ENCODE measurements around the gene ANP32E.
A peak's percentile ranks its signal among the peaks of the same experiment; 100 is the strongest.

The ANP32E gene

DNA sequence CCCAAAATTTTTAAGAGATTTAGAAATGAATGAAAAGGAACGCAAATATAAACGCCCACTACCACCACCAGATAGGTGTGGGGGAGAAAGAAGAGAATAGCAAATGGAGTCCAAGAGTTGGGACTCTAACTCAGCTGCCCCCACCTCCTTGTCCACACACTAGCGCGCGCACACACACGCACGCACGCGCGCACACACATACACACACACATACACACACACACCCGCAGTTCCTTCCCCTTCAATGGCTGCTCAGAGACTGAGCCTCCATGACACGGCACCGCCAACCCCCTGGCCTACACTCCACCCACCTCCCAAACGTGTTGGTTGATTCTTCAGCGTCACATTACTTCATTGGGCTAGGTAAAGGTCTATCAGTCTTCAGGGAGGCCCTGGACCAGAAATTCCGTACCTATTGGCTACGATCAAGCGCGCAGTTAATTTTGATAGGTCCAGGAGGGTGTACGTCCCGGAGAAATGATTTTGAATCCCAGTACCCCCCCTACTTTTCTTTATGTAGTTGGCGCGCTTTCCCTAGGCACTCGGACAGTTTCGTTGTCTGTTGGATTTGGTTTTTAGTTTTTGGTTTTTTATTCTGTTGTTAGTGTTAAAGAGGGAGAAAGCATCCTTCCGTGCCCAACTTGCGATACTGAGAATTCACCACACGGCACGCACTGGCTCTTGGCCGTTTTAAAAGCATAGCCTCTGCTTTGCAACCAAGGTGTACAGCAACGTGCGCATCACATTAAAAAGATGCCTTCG, at the start of gene ANP32E:
Gene ANP32E, minus strand, starts transcription at position 261 of the 762 bp plus-strand sequence. CDS start 326 bp downstream, outside the sequence.
- peak; percentile 100 for DNase-seq

- DNase-seq, result no peak
Observed at GRCh38 chr1:150283260-150283659, 47.3 kb upstream of the ANP32E start.

DNA sequence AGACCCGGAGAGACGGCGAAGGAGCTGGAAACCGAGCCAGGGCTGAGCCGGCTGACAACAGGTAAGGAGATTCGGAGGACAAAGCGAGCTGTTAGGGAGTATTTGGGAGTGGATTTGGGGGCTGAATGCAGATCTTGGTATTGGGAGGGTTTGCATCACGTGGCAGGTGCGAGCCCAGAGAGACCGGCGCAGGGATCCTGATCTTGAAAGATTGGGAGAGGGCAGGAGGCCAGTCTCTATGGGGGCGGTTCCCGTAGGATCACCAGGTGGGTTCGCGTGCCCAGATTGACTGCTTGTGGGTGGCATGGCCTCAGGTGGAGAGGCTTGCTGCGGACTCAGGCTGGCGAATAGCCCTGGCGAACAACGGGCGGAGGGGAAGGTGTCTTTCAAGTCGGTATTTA, 46.6 kb upstream of the ANP32E start:
- DNase-seq, result peak; percentile 92

DNA sequence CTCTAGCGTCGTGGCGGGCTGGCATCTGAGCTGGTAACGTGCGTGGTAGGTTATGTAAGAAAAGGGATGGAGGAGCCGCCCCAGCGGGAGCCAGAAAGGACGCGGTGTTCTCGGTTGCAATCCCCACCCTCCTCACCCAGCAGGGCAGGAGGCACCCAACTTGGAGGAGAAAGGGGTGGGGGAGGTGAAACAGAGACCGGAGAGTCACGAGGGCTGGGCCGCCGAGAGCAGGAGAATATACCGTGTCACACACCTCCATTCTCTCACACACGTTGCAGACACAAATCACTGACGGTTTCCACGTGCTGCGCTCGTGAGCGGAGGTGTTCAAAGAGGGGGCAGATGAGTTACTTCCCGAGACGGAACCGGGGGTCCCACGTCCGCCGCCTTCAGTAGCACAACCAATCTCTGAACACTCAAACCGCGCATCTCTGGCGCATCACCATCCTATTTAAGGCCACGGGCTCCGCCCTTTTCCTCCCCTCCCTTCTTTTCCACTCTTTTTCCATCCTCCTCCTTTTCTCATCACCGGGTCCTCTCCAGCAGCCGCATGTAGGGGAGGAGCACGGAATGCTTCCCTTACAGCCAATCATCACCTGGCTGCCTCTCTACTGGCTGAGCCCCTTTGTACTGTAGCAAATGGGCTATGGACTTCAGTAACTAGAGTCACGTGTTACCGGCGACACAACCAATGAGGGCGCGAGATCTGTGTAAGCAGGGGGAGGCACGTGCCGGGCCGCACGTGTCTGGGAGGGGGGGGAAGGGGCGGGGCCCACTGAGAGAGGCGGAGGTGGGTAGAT, 46.0 kb upstream of the ANP32E start, which contains the start of gene CIART:
Gene CIART, plus strand, starts transcription at position 797 of the 800 bp plus-strand sequence. CDS start 714 bp downstream, outside the sequence.
- DNase-seq, result peak; percentile 100

GRCh38 chr1:150281221-150281757, 45.4 kb upstream of the ANP32E start:
- peak; percentile 87 for DNase-seq

- peak; percentile 25 for DNase-seq
Observed at GRCh38 chr1:150280138-150280707, 44.3 kb upstream of the ANP32E start.

GRCh38 chr1:150273311-150273710, 37.4 kb upstream of the ANP32E start:
- DNase-seq, result no peak

- DNase-seq, result no peak
Observed at GRCh38 chr1:150271291-150271959, 35.5 kb upstream of the ANP32E start.

GRCh38 chr1:150269451-150269850, 33.5 kb upstream of the ANP32E start:
- no peak for DNase-seq

- peak; percentile 99 for DNase-seq
Observed at GRCh38 chr1:150268705-150269403, 32.9 kb upstream of the ANP32E start, which contains the start of gene APH1A. Gene APH1A (minus strand): TSS chr1:150269016. CDS start chr1:150268810, 206 bp downstream.

DNA sequence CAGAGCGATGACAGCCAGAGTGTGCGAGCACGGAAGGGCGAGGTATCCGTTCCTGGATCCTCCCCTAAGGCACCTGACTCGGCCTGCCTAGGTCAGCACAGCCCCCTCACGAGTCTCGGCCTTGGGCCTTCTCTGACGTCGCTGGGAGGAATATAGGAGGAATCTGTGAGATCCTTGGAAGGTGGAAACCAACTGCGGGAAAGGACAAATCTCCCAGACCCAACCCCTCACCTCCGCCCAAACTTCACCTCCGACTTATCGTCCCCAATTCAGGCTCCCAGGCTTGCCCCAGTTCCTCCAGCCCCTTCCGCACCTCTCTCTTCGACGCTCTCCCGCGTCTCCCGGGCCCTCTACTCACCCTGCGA, 32.4 kb upstream of the ANP32E start:
- DNase-seq, result peak; percentile 44

- DNase-seq, result no peak
Observed at GRCh38 chr1:150267896-150268295, 32.0 kb upstream of the ANP32E start.

- DNase-seq, result no peak
Observed at GRCh38 chr1:150263549-150263948, 27.6 kb upstream of the ANP32E start.

DNA sequence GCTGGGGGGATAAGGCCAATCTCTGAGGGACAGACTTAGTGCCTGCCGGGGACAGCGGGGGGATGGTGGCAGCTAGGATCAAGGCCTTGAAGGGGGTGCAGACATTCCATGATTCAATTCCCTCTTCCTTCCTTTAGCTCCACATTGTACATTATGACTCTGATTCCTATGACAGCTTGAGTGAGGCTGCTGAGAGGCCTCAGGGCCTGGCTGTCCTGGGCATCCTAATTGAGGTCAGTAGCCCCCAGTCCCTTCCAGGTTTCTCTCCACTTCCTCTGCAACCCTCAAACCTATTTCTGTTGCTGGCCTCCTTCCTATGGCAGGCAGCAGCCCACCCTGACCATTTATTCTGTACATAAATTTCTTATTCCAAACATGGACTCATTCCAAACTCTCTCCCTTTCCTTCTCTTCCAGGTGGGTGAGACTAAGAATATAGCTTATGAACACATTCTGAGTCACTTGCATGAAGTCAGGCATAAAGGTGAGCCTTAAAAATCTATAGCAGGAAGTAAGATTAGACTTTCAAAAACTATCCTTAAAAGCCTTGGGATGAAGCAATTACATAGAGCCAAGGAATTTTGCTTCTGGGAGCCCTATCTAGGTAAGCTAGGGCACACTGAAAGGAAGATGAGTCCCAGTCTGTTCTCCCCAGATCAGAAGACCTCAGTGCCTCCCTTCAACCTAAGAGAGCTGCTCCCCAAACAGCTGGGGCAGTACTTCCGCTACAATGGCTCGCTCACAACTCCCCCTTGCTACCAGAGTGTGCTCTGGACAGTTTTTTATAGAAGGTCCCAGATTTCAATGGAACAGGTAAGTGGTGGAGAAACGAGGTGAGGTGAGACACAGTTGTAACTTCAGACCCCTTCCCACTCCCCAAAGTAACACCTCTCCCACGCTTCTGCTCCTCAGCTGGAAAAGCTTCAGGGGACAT, 26.7 kb upstream of the ANP32E start:
- DNase-seq, result no peak

- no peak for DNase-seq
Observed at GRCh38 chr1:150261367-150261766, 25.5 kb upstream of the ANP32E start.

- DNase-seq, result peak; percentile 94
Observed at GRCh38 chr1:150259758-150260669, 24.1 kb upstream of the ANP32E start.

DNA sequence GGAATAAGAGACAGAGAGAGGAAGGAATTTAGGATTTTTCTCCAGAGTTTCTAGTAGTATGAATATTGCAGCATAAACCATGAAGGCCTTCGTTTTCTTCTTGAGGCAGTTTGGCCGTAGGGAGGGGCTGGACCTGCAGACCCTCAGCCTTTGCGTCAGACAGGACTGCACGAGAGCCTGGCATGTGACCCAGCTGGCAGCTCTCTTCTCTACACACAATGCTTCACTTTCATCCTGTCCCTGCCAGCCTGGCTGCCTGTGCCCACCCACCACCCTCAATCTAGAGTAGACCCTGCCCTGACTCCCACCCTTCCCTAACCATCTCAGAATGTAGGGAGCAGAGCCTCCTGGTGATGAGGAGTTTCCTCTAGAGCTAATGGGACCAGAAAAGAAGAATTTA, 23.3 kb upstream of the ANP32E start:
- peak; percentile 36 for DNase-seq

GRCh38 chr1:150257624-150258585, 22.0 kb upstream of the ANP32E start, which contains the start of gene CA14:
Gene CA14 (plus strand): TSS chr1:150257774. CDS start chr1:150258129, 355 bp downstream.
- peak; percentile 78 for DNase-seq

Data from NCI-H69 (cell line).